ENCODE results near the gene C1QTNF5.

DNA sequence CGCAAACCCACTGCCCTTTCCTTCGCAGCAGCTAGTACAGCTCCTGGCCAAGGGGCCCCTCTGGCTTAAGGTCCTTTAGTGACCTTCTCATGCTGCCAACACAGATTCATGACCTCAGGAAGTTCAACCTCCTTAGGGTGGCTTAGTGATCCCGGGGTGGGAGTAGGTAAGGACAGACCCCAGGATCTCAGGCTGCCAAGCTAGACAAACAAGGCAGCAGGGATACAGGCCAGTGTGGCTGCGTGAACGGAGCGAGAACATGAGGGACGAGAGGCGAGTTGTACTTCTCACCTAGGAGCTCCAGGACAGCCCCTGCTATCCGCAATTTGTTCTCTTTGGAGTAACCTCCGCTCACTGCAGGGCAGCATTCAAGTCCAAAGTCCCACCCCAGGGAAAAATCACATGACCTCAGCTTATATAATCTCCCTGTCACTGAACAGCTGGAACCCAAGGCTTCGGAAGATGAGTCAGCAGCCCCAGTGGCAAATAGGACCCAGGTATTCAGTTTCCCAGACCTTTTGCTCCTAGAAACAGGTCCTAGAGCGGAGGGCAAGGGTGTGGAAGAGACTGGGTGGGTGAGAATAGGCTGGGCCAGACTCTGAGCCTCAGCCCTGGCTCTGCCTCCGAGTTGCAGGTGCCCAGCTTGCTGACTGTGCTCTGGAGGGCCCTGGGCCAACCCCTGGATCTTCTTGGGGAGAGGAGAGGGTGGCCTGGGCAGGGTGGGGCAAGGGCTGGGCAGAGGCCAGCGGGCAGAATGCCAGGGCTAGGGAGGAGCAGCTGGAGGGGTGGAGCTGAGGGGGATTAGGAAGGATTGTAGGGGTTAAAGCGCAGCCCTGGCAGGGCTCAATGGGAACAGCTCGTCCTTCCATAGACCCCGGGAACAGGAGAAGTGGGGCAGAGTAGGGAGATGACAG is 27.7 kb upstream of the C1QTNF5 start:
- TF ChIP-seq ELF4 (IDR thresholded peaks at IDR 0.05) (no peak), FOXM1 (IDR thresholded peaks at IDR 0.05; ENCODE audit: borderline replicate concordance) (no peak), FOXK2 (IDR thresholded peaks at IDR 0.05) (no peak), SP1 (IDR thresholded peaks at IDR 0.05) (no peak), NFRKB (IDR thresholded peaks at IDR 0.05) (no peak), ZNF384 (IDR thresholded peaks at IDR 0.05) (no peak), HDGF (IDR thresholded peaks at IDR 0.05; ENCODE audit: borderline replicate concordance) (no peak), ARNT (IDR thresholded peaks at IDR 0.05) (no peak), FOXA1 (IDR thresholded peaks at IDR 0.05) (no peak), SUZ12 (IDR thresholded peaks at IDR 0.05) (no peak), BHLHE40 (IDR thresholded peaks at IDR 0.05; ENCODE audit: borderline replicate concordance) (no peak), PKNOX1 (IDR thresholded peaks at IDR 0.05) (no peak), TARDBP (IDR thresholded peaks at IDR 0.05) (no peak)

All from HEK293T (cell line).